Stimulated activated naive CD8-positive, alpha-beta T cell treated with anti-CD3 and anti-CD28 coated beads, Interleukin-15, Interleukin-2, amounts not matched to agents 100 U/mL and 50 U/mL, for 24 hours (primary cell): ENCODE results near the gene FAM237A.

Experiments
- ATAC-seq: fragments of 150-1000 bp; cut with Tn5 transposase; one replicate; pipeline ENCODE4 v1.10.0; 2021
- DNase-seq: peaks from one replicate; pipeline ENCODE4 v3.0.0; 2021

The FAM237A gene

GRCh38 chr2:206688990-206689389 is 46.7 kb downstream of the FAM237A start:
- ATAC-seq (no peak), DNase-seq (no peak)

GRCh38 chr2:206692971-206693370 is 50.7 kb downstream of the FAM237A start:
- ATAC-seq = no peak
- DNase-seq = no peak

GRCh38 chr2:206693399-206694137 is 51.3 kb downstream of the FAM237A start:
- ATAC-seq (no peak), DNase-seq (peak; percentile 9)

GRCh38 chr2:206696910-206697309 is 54.6 kb downstream of the FAM237A start:
- no peak for DNase-seq

GRCh38 chr2:206698811-206699210 is 56.5 kb downstream of the FAM237A start:
- DNase-seq = no peak
- ATAC-seq = no peak

More at GRCh38 chr2:206696910-206697309, 54.6 kb downstream of the FAM237A start:
- no peak for ATAC-seq
